ENCODE results near the gene NLGN4X.

DNA sequence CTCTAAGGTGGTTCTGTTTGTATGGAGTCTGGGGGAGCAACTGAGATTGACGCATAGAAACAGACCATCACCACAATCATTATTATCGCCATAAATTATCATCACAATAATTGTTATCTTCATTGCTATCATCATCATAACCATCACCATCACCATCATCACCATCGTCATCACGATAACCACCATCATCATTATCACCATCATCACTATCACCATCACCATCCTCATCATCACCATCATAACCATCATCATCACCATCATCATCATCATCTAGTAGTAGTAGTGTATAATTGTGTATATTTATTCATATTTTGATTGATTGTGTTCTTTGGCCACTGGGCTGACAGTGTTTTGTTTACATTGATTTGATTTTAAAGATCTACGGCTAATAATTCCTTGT lies 95.7 kb downstream of the NLGN4X start:
- TF ChIP-seq, protein P1, sequence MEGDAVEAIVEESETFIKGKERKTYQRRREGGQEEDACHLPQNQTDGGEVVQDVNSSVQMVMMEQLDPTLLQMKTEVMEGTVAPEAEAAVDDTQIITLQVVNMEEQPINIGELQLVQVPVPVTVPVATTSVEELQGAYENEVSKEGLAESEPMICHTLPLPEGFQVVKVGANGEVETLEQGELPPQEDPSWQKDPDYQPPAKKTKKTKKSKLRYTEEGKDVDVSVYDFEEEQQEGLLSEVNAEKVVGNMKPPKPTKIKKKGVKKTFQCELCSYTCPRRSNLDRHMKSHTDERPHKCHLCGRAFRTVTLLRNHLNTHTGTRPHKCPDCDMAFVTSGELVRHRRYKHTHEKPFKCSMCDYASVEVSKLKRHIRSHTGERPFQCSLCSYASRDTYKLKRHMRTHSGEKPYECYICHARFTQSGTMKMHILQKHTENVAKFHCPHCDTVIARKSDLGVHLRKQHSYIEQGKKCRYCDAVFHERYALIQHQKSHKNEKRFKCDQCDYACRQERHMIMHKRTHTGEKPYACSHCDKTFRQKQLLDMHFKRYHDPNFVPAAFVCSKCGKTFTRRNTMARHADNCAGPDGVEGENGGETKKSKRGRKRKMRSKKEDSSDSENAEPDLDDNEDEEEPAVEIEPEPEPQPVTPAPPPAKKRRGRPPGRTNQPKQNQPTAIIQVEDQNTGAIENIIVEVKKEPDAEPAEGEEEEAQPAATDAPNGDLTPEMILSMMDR (IDR thresholded peaks at IDR 0.05; ENCODE audit: low read length): no peak
- no peak for TF ChIP-seq EZH2 (IDR thresholded peaks at IDR 0.05; ENCODE audit: borderline replicate concordance, low read length)

Data from OCI-LY1 (cell line).